ENCODE data around the gene GABBR2. TPM values are rescaled to one million over a fixed set of nuclear protein-coding genes. Genes with fewer than 3 reads are reported as not detected.

GABBR2 gene
- total and polyA plus RNA-seq, 2 experiments from 2014 or later = 0.89 to 1.3 TPM

DNA sequence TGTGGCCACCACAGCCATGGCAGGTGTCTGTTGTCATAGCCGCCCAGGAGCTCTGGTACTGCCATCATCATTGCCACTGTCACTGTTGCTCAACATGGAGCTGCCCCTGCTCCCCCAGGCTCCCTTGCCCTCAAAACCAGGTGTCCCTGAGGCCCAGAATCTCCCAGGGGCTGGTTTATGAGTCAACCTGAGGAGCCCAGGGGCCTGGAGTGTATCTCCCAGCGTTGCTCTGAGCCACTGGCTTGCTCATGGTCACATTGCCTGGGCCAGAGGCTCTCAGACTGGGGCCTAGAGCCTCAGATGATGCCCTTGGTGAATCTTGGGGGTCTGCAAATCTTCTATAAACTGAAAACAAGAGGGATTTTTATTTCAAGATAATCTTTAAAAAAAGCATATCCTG, 428.6 kb downstream of the GABBR2 start:
- Mint-ChIP-seq H3K27ac (no peak overlapping the region), H3K4me1 (peaks cover 4% of the 10 kb centered on the region; the same call in 2 of the 3 replicates), H3K36me3 (ENCODE audit: low read depth) (no peaks in the 10 kb centered on the region), H3K27me3 (ENCODE audit: insufficient read depth, low read depth, poor library complexity) (peaks cover 3% of the 10 kb centered on the region), H3K9me3 (no peaks in the 10 kb centered on the region), H3K4me3 (no peak overlapping the region)
- DNase-seq (ENCODE audit: low spot score) (no peak), ATAC-seq (no peak)
- no peak overlapping the region for H3K4me3 ChIP-seq
- H3K4me2 ChIP-seq = no peak overlapping the region
- TF ChIP-seq ZNF114 (CRISPR knock-in tag; IDR thresholded peaks at IDR 0.05) (no peak), ETS1 (IDR thresholded peaks at IDR 0.05) (no peak), CREB1 (CRISPR knock-in tag; IDR thresholded peaks at IDR 0.05; ENCODE audit: low read depth) (no peak), REST (IDR thresholded peaks at IDR 0.05; ENCODE audit: unreplicated experiment) (no peak), EZH2 (IDR thresholded peaks at IDR 0.05; ENCODE audit: low read depth, unreplicated experiment) (no peak), CTCF (conservative IDR thresholded peaks at IDR 0.05; ENCODE audit: low read depth in 2 of 2) (no peak), POLR2AphosphoS5 (IDR thresholded peaks at IDR 0.05; ENCODE audit: low read depth) (no peak), STAT1 (IDR thresholded peaks at IDR 0.05; ENCODE audit: unreplicated experiment) (no peak), EZH2phosphoT487 (IDR thresholded peaks at IDR 0.05; ENCODE audit: unreplicated experiment) (no peak), ZNF462 (CRISPR knock-in tag; IDR thresholded peaks at IDR 0.05) (no peak), ZNF331 (CRISPR knock-in tag; IDR thresholded peaks at IDR 0.05; ENCODE audit: low read depth) (no peak)
- 0 out of 2 replicates have a peak, but pooled peaks cover 4% of the 10 kb centered on the region for H3K9me2 ChIP-seq (ENCODE audit: insufficient read depth)
- H3F3A ChIP-seq (replicated peaks; ENCODE audit: low read depth) = no peaks in the 10 kb centered on the region
- no peaks in the 10 kb centered on the region for H3K79me2 ChIP-seq (replicated peaks; ENCODE audit: insufficient read depth)
- no peaks in the 10 kb centered on the region for H3K36me3 ChIP-seq (ENCODE audit: insufficient read depth)
- no peak overlapping the region for H2AFZ ChIP-seq
- H3K27me3 ChIP-seq (ENCODE audit: insufficient read depth) = no peaks in the 10 kb centered on the region
- H3K4me1 ChIP-seq (ENCODE audit: insufficient read depth) = no peaks in the 10 kb centered on the region
- H4K20me1 ChIP-seq (replicated peaks; ENCODE audit: insufficient read depth) = no peaks in the 10 kb centered on the region
- no peak overlapping the region for H3K27ac ChIP-seq (ENCODE audit: low read depth)

Data from GM23338 (cell line).